Epithelial cell of proximal tubule (primary cell): Measurements from ENCODE around the gene ANGEL1. TPM values are rescaled to one million over a fixed set of nuclear protein-coding genes. Genes with fewer than 3 reads are reported as not detected.

Source experiments
- DNase-seq: peaks from one replicate; pipeline ENCODE4 v3.0.0-alpha.2; 2011; ENCODE audit warnings: low read depth
- H3K4me3 ChIP-seq: 2 replicates; pipeline ENCODE4 v1.5.1; 2011; ENCODE audit warnings: low read depth, mild to moderate bottlenecking, low read length
- total RNA-seq: library from RNA; depleted of rRNA; stranded (reverse); fragments of >200 nt; gene quantifications from 2 replicates; pipeline ENCODE4 v1.2.3, GENCODE V29; 2015
- TF ChIP-seq, protein P1 (sequence below): conservative IDR thresholded peaks from 2 replicates; pipeline ENCODE4 v1.5.1; 2012; ENCODE audit warnings: low read depth, mild to moderate bottlenecking, low read length

ANGEL1 gene
- total RNA-seq, 1 donor from 2014 or later = 7.8 TPM

DNA sequence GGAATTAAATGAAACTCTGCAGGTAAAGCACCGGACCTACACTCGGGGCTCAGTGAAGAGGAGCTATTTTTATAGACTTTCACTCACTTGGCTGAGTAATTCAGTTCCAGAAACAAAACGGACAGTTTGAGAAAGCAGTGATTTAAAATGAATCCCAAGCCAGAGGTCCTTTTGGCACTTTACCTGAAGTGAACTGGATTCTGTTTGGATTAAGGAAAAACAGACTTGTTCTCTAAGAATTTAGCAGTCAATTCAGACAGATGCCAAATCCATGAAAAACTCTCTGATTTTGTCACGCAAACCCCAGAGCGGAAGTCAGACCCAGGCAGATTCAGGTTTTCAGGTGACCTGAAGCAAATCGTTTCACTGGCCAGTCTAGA lies 56.3 kb downstream of the ANGEL1 start:
- DNase-seq = no peak
- TF ChIP-seq, protein P1, sequence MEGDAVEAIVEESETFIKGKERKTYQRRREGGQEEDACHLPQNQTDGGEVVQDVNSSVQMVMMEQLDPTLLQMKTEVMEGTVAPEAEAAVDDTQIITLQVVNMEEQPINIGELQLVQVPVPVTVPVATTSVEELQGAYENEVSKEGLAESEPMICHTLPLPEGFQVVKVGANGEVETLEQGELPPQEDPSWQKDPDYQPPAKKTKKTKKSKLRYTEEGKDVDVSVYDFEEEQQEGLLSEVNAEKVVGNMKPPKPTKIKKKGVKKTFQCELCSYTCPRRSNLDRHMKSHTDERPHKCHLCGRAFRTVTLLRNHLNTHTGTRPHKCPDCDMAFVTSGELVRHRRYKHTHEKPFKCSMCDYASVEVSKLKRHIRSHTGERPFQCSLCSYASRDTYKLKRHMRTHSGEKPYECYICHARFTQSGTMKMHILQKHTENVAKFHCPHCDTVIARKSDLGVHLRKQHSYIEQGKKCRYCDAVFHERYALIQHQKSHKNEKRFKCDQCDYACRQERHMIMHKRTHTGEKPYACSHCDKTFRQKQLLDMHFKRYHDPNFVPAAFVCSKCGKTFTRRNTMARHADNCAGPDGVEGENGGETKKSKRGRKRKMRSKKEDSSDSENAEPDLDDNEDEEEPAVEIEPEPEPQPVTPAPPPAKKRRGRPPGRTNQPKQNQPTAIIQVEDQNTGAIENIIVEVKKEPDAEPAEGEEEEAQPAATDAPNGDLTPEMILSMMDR = no peak
- no peak overlapping the region for H3K4me3 ChIP-seq

DNA sequence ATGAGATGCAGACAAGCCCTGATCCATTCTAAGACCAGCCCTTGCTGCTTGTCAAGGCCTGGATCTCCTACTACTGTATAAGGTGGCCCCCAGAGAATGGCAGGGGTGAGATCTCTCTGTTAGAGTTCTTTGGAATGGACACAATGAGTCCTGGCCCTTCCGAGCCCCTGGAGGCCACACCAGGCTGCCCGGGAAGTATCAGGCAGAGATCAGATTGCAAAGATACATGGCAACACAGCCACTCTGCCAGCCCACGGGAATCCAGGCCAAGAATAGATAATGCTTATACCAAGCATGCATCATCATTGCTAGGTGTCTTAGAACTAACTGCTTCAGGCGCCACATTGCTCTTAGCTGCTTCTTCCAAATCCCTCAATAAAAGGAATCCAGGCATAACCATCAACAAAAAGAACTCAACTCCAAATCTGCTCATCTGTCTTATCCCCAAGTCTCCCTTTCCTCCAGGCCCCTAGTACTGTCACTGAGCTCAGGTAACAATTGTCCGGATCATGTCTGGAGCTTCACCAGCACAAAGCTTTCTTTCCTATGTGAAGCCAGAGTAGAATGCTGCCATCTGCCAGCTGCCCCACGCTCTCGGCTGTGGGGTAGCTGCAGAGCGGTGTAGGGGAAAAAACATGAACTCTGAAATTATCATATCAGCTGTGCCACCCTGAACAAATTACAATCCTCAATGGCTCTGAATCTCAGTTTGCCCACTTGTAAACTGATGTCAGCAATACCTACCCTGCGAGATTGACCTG lies 56.9 kb downstream of the ANGEL1 start:
- no peak for DNase-seq
- H3K4me3 ChIP-seq = no peak overlapping the region
- TF ChIP-seq, protein P1 = no peak

DNA sequence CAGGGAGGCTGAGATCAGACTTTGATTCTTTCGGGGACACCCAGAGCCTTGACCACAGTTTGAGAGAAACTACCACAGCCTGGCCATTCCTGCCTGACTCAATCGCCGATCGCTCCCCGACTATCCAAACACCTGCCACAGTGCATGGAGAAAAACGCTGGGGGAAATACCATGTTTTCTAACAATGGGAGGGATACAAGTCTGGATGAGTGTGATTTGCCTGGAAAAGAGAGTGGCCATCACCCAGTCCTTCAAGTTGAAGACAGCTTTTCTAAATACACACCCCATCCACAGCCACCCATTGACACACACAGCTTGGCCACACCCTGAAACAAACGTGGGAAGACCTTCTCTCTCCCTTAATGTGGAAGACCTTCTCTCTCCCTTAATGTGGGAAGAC lies 58.1 kb downstream of the ANGEL1 start:
- H3K4me3 ChIP-seq = no peak overlapping the region
- no peak for DNase-seq
- TF ChIP-seq, protein P1 = no peak

DNA sequence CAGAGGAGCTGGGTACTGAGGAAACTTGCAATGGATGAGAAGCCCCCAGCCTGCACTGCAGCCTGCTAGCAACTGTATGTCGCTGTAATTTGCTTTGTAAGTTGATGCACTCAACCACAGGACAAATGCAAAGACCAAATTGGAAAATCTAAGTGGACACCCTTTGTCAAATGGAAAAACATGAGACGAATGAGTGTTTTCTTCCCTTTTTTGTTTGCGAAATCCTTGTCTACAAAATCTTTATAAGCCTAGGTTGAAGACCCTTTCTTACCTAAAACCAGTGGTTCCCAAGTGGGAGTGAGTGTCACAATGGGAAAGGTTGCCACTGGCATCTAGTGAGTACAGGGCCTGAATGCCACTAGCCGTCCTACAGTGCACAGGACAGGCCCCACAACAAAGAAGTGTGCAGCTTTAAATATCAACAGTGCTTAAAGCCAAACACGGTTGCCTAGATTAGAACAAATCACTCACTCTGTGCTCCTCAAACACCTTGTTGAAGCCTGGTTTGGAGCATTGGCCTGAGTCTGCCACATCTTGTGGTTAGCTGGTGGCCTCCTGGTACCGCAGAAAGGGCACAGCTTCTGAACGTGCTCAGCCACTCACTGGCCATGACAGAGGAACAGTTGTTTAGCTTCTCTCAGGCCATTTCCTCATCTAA lies 59.0 kb downstream of the ANGEL1 start:
- no peak for DNase-seq
- no peak overlapping the region for H3K4me3 ChIP-seq
- TF ChIP-seq, protein P1 = no peak

DNA sequence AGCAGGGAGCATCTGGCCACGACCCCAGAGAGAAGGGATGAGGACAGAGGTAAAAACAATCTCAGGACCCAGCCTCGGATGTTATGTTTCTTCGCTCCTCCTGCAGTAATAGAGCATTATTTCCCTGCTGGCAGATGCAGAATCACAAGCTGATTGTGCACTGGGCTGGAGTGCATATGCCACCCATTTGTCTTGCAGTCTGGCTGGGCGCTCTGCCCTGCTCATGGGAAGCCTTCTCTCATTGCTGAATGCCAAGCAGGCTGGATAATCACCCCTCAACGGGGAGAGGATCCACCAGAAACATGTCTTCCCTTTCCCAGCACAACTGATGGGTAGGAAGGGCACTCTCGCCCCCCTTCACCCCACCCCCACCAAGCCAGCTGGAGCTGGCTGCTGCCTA lies 59.9 kb downstream of the ANGEL1 start:
- H3K4me3 ChIP-seq = no peak overlapping the region
- no peak for DNase-seq
- TF ChIP-seq, protein P1 = no peak

DNA sequence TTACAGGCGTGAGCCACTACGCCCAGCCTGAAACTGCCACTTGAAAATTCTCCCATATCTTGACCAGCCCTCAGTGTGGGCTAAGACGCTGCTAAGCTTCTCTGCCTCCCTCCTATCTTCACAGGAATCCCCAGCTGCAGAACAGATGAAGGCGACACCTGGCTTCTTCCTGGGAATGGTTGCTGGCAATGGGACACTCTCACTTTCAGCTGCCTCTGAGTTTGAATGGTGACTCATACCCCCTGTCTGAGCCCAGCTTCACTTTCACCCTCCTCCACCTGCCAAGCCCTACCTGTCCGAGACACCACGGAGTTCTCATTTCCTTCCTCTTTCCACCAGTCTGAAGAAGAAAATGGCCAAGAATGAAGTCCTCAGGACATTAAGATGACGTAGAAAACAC lies 69.7 kb downstream of the ANGEL1 start:
- TF ChIP-seq, protein P1 = no peak
- H3K4me3 ChIP-seq = no peak overlapping the region
- no peak for DNase-seq
